HG03342 (cell line): ENCODE data around the gene CMSS1.

Experiments used
- ATAC-seq: cut with Tn5 transposase; IDR thresholded peaks from one replicate; pipeline ENCODE4 v1.9.1; 2021; ENCODE audit warnings: mild to moderate bottlenecking, moderate library complexity; ENCODE audit not compliant: unreplicated experiment

The CMSS1 gene

DNA sequence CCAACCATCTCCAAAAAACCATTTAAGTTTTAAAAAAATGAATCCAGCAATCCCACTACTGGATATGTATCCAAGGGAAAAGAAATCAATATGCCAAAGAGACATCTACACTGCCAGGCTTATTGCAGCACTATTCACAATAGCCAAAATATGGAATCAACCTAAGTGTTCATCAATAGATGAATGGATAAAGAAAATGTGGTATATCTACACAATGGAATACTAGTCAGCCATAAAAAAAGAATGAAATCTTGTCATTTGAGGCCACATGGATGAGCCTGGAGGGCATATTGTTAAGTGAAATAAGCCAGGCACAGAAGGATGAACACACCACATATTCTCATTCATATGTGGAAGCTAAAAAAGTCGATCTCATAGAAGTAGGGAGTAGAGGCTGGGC lies 160.6 kb downstream of the CMSS1 start:
- no peak for ATAC-seq

DNA sequence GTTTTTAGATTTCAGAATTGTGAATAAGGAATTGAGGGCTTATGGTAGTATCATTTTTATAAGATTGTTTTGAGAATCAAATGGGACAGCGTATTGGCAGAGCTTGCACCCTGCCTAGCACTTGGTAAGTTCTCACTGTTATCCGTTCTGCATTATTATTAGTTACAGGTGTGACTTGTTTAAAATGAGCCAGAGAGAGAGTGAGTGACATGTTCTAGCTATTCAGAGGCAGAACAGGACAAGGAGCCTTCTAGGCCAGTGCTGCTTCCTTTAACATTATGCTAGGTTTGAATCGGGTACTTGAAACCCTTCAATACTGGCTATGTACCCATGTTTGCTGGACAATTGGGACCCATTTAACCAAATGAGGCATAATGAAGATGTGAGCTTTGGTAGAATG lies 162.9 kb downstream of the CMSS1 start:
- no peak for ATAC-seq

DNA sequence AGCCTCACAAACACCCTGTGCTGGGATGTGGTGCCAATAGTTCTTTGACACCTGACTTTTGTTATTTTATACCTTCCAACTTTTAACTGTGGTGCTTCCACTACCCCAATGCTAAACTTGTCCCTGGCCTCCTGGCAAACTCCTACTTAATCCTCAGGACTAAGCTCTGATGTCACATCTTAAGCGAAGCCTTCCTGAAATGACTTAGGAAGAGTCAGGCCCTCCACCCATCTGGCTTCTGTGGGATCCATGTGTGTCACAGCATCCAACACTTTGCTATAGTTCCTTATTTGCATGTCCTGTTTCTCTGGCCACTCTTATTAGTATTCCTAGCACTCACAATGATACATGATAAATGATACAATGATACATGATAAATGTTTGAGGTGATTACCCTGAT lies 163.5 kb downstream of the CMSS1 start:
- no peak for ATAC-seq

DNA sequence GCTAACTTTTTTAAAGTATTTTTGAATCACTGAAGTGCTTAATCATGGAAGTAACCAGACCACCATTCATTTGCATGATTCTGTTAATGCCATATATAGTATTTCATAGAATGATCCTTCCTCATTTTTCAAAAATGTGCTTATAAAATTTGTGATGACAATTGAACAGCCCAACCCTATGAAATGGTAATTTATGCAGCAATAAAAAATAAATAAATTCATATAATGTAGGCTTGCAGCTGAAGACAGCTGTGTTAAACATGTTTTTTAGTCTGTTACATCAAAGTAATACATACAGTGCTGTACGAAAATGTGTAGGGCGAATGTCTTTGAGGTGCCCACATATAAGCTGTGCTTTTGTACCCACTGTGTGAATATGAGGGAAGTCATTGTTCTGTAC lies 165.0 kb downstream of the CMSS1 start:
- no peak for ATAC-seq

DNA sequence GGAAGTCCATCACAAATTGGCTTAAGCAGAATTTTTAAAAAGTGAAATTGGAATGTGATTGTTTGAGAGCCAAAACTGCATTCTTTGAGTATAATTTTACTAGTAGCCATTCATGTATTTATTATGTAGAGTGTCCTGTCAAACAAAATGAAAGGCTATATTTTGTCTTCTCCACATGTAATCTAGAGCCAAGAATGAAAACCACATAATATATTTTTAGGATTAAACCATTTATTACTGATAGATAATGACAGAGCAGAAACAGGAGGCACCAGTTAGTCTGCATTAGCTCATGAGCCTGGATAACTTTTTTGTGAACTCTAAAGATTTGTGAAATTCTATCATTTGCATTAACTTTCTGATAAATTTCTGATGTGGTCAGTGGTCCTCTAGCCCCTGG lies 166.5 kb downstream of the CMSS1 start:
- no peak for ATAC-seq

DNA sequence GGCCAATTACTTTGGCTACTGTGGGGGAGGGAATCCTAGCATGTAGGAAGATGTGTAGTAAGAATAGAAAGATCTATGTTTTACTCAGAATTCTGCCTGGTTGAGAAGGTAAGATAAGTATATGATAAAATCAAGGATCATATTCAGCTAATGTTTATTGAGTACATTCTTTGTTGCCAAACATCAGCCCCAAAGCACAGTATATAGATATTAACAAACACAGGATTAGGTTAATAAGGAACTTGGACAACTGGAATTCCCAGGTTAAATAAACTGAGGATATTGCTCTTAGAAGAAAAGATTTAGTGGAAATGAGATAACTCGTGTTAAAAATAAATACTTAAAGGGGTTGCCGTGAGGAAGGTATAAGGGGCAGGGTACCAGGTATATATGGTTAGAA lies 167.0 kb downstream of the CMSS1 start:
- ATAC-seq, result no peak

DNA sequence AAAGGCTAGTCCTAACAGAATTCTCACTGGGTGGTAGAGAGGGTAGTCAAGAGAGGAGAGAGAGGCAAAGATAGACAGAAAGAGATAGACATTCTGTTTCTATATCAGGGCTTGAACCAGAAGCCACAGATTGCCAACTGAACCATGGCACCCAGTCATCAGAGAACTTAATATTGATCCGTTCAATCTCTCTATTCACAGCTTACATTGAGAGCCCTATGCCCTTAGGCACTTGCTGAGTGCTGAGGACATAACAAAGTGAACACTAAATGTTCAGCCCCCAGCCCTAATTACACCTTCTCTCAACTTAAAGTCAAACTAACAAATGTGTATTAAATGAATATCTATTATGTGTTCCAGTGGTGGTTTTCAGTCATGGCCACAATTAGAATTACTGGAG lies 172.5 kb downstream of the CMSS1 start:
- no peak for ATAC-seq

DNA sequence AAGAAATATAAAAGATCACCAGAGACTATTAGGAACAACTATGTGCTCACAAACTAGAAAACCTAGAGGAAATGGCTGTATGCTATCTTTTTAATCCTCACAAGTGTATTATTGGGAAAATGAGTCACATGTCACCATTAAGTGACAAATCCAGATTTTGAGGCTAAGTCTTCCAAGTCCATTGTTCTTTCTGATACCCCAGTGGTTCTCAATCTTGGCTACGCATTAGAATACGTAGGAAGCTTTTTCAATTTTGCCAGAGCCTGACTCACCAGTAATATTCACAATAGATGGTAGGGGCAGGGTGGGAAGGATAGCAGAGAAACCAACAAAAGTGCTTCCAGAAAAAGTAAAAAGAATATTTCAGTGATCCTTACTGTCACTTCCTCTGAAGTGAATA lies 179.6 kb downstream of the CMSS1 start:
- no peak for ATAC-seq

DNA sequence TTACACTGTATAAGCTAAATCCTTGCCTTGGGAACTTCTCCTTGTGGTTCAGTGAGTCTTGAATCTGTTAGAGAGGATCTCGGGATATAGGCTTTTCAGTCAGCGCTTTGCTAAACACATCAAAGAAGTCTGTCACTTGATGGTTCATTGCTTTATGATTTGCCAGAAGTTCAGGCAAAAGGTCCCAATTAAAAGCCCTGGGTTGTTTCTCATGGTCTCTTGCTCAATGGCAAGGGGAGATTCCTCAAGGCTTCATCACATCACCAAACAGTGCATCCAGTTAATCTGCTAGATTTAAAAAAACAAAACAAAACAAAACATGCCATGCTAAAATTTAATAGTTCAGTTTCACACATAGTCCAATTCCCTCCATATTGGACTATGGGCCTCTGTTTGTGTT lies 181.9 kb downstream of the CMSS1 start:
- no peak for ATAC-seq

DNA sequence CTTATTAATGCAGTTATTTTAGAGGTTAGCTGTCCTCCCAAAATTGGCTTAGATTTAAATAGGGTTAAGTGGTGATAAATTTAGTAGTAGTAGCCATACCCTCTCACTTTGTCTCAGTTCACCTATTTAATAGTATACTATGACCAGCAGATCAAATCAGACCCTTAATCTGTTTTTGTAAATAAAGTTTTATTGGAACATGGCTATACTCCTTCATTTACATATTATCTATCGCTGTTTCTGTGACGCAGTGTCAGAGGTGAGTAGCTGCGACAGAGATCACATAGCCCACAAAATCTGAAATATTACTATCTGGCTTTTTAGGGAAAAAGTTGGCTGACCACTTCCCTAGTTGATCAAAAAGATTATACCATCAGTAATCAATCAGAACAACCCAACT lies 183.4 kb downstream of the CMSS1 start:
- ATAC-seq, result no peak

DNA sequence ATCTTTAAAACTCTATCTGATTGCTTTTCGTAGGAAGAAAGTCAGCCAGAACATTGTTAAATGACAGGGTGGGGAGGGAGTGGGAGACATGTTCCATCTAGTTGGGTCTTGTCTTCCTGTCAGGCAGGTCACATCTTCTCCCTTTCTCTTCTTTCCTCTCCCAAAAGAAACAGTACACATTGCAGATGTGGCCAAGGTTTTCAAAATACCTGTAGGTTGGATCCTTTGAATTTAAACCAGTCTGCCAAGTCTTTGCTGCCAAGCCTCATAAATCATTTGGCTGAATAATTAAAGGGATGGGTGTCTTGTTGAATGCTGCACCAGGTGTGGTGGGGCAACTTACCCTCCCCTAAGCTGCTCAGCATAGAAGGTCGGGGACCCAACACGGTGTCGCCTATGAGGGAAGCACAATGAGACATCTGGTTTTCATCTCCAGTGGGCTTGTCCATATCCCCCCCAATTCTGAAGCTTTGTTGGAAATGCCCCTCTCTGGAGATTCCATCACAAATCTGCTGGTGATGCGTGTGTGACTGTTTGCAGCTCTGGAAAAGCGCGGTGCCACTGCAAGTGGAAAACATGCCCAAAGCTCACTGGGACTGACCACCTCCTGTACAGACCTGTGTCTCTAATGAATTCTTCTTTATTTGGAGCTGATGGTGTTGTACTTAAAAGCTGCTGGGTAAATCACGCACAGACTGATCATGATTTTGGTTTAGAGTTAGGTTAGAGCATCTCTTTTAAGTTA lies 184.0 kb downstream of the CMSS1 start:
- ATAC-seq, result no peak

DNA sequence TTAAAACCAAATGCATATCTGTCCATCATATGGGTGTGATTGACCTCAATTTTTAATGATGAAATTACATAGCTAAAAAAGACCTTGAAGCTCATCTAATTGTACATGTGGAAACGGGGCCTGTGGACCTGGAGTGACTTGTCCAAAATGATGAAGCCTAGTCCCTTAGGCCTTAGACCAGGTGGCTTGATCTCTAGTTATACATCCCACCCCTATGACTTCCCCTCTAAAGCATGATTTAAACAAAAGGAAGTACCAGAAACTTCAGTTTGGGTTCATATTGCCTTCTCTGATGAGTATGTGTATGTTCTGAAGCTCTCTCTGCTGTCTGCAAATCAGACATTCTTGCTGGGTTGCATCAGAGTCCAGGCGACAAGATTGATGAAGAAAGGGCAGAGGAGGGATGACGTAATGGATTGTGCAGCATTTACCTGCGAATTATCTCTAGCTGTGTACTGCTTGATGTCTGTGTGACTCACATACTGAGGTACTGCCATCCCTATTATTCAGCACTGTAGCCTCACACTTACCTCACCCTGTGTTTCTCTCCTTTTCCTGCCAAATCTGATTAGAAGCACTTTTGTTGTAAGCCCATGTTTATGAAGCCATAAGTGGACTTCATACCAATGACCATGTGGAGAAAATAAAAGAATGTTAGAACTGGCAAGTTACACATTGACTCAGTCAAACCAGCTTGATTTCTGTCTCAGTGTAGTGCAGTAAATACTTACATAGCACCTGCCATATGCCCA lies 185.1 kb downstream of the CMSS1 start:
- ATAC-seq, result no peak

DNA sequence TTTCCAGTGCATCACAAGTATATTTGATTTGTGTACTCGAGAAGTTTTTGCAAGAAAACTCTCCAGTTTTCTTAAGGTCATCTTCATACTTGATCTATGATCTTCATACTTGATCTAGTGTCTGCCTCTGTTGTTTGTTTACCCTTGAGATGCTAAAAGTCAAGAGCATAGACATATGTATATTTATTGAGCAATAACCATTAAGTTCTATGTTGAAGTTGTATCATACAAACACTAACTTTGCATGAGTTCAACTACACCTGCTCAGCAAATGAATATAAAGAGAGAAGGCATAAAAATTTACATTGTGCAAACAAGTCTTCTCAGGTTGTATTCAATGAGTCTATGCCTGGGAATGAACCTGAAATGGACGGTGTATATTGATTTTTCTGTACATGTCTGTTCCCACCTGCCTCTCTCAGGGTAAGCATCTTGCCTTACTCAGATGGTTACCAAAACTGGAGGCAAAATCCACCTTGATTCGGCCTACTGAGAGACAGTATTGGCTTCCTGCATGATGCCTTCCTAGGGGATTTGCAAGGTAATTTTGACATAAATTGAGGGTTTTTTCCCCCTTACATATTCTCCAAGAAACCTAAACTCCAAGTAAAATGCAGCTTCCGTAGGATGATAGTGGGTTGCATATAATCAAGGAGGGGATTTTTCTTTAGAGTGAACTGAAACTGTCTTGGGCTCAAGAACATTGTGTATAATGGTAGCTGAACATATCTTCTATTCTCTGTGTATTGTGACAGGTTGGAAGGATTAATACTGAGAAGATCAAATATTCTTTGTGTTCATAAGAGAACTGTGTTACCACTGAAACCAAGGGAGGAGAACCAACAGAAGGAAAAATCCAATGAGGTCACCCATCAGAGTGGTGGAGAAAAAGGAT lies 186.2 kb downstream of the CMSS1 start:
- no peak for ATAC-seq

DNA sequence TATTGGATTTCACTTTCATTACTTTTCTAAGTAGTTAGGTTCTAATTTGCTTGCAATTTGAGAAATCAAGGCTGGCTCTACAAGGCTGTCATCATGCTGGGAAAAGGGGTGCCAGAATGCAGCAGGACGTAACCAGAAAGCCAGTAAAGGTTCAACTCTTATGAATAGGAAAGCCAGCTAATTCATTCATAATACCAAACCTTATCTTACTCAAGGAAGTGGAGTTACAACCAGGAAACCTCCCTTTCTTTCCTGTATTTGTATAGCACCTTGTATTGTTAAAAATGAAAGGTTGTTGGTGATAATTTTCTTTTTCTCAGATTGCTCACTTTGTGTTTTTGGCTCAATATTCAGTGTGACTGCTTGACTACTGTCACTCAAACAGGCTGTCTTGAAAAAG lies 187.3 kb downstream of the CMSS1 start:
- ATAC-seq, result no peak

DNA sequence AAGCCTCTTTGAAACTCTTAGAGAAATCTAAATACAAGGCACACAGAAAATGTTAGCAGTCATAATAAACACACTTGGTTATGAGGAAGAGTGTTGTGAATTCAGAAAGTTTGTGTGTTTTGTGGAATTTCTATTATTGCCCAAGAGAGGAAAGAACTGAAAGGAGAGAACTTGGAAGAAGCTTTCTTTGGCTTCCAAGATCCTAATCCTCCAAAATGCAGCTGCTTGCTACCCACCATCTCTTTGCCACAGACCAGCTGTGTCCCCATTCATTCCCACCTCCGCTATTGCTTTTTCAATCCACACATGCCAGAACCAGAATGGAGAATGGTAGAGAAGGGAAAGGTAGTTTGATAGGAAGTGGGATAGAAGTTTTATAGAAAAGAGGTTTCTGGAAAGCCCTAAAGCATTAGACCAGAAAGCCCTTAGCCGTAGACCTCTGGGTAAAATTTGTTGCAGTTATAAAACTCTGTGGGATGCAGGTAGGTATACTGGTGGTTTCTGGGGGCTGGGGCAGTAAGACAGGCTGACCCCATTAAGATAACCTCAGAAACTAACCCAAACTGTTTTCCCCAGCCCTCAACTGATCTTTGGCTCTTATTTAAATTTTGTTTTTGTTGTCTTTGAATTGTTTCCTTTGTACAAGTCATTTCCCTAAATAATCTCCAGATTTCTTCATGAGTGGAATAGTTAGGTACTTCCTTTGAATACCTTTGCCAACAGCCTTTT lies 188.2 kb downstream of the CMSS1 start:
- ATAC-seq, result no peak

DNA sequence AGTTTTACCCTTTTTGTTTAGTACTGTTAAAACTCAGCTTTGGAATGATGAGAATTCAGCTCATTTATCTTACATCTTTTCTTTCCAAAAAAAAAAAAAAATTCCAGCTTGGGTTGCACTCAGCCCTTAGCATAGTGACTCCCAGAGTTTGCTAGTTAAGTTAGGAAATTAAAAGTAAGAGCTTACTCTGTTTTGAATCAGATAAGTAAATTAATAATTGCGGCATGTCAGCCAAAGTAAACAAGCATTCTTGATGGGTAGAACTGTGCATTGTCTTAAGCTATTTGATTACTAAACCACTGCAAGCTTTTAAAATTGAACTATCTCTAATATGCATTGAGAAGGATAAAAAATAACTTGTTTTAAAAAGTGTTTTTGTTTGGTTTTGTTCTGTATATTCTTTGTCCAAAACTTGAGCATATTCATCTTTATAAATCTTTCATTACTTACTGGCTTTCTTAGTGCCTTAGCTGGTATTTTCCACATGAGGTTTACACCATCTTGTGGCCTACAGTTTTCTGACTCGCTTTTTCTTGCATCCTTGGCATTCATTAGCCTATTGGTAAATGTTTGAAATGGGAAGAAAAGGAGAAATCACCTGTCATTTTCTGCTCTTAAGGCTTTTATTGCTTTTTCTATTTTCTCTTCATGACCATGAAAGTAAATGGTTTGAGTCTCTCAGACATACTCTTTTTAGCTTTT lies 189.1 kb downstream of the CMSS1 start:
- ATAC-seq, result no peak

DNA sequence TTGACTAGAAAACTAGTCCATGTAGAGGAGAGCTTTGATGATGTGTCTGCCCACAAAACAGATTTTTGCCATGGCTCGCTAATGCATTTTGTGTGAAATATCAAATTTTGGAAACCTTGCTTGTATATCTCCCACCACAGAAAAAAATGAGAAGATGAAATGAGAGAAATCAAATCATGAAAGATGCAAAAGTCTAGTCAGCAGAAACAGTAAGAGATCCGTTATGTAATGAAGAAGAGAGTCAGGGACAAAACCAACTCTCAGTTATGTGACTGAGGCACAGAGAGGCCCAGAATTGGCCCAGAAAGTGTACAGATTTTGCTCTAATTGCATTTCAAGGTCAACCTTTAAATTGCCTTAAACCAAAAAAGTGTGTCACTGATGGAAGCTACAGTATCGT lies 189.7 kb downstream of the CMSS1 start:
- ATAC-seq, result no peak

DNA sequence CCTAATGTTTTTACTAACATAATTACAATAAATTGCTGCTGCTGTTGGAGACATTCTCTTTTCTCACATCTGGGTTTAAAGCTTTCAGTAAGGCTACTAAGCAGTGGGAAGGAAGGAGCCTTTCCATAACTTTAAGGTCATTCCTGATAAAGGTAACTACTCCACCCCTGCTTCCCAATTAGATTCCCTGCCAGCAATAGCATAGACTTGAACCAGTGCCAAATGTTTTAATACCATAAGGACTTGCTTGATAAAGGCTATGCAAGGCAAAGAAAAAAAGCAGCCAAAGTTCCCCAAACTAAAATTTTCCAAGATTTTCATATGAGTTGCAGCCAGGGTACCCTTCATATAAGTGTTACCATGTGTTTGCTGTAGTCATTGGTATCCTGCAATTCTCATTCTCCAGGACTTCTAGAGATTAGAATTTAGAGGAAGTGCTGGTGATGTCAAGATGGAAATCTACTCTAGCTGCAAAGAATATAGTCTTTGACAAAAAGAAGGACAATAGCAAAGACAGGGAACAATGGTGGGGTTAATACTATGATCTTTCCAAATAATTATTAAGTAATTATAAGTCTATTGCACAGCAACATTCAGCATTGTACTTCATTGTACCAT lies 190.5 kb downstream of the CMSS1 start:
- no peak for ATAC-seq

DNA sequence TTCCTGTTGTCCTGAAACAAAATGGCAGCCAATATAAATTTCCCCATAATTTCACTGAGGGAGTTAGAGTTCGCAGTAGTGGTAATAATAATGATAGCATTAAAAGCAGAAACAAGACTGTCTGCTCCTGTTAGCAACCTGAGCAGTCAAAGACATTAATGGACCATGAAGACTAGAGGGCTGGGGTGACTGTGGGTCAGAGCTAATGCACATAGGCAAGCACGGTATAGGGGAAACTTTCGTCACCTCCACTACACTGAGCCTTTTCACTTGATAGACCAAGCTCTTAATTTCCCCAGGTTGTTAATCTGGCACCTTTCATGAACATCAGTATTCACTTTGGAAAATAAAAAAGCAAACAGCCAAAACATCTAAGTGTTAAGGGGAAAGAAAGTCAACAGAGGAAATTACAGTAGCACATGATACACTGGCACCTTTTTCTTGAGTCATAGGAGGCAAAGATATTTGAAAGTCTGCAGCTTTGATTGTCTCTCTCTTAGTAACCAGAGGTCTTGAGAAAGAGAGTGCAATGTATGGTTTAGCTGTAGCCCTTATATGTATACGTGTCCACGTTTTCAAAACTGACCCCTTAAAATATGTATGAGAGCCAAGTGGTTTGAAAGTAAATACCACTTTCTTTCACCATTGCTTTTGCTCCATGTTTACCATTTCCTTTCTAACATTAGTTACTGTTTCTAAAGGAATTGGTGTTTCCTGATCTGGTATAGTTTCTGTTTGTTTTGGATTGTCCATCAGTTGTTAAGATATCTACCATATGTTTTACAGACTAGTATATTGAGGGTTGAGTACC lies 191.8 kb downstream of the CMSS1 start:
- ATAC-seq, result no peak
